GM21367 (cell line): ENCODE data around the gene SPARCL1.
"Not testable (repeated sequence)": the region's sequence is repeated elsewhere in the genome, so short reads cannot be mapped to it uniquely, and the experiment has no call there.

Source experiments
- ATAC-seq: cut with Tn5 transposase; IDR thresholded peaks from one replicate; pipeline ENCODE4 v1.9.1; 2021; ENCODE audit not compliant: unreplicated experiment

SPARCL1 gene, protein sequence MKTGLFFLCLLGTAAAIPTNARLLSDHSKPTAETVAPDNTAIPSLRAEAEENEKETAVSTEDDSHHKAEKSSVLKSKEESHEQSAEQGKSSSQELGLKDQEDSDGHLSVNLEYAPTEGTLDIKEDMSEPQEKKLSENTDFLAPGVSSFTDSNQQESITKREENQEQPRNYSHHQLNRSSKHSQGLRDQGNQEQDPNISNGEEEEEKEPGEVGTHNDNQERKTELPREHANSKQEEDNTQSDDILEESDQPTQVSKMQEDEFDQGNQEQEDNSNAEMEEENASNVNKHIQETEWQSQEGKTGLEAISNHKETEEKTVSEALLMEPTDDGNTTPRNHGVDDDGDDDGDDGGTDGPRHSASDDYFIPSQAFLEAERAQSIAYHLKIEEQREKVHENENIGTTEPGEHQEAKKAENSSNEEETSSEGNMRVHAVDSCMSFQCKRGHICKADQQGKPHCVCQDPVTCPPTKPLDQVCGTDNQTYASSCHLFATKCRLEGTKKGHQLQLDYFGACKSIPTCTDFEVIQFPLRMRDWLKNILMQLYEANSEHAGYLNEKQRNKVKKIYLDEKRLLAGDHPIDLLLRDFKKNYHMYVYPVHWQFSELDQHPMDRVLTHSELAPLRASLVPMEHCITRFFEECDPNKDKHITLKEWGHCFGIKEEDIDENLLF

DNA sequence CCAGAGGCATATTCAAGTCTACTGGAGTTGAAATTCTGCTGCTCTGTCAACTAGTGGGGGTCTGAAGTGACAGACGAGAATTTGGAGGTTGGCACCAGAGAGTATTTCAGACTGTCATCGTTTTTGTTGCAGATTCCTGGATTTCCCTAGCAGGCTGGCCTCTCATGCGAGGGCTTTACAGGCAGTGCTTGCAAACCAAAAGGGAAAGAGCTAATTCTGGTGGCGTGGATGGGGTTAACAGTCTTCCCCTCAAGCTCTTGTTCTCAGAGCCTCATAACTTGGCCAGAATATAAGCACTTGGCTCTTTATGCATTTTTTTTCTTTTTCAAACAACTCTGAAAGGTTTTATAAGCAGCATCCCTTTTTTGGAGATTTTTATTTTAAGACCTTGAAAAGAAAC lies at the start of gene SPARCL1:
Gene SPARCL1 (minus strand): TSS at position 190 of the 400 bp plus-strand sequence. CDS start 29,802 bp downstream, outside the sequence.
- no peak for ATAC-seq

- ATAC-seq: no peak
These were observed 46.8 kb upstream of the SPARCL1 start for GRCh38 chr4:87575983-87576382.

DNA sequence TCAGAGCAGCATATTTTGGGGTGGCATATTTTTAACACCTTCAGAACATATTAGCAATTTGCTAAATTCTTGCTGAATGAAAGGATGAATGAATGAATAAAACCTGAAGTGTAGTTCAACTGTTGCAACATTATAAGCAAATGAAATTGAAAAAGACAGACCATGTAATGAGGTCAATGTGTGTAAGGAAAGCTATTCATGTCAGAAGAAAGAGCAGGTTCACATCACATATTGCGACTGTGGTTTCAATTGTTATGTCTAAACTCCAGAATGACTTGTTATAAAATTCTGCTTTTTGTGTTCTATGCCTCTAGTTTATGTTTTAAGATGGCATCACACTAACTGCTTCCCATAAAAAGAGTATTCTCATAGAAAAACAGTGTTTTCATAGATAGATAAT lies 46.2 kb upstream of the SPARCL1 start:
- no peak for ATAC-seq

DNA sequence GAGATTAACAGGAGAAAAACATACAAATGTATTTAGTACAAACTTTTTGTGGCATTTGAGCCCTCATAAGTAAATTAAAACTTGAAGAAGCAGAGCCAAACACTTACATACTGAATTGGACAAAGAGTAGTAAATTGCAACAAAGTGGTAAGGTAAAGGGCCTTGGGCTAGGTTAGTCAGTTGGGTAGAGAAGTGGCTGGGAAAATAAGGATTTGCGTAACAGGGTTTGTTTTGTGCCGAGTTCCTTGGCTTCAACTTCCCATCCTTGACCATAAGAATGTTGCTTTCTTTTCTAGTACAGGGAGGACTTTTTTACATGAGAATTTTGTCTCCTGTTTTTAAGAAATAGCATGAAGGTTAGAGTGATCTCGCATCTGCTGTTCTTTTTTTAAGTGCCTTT lies 45.8 kb upstream of the SPARCL1 start:
- no peak for ATAC-seq

GRCh38 chr4:87574376-87574775 lies 45.2 kb upstream of the SPARCL1 start:
- ATAC-seq: not testable (repeated sequence)

- no peak for ATAC-seq
These were observed 41.2 kb upstream of the SPARCL1 start for GRCh38 chr4:87570290-87570805.

GRCh38 chr4:87567191-87567590 lies 38.0 kb upstream of the SPARCL1 start:
- no peak for ATAC-seq

GRCh38 chr4:87566276-87566675 lies 37.1 kb upstream of the SPARCL1 start:
- no peak for ATAC-seq

DNA sequence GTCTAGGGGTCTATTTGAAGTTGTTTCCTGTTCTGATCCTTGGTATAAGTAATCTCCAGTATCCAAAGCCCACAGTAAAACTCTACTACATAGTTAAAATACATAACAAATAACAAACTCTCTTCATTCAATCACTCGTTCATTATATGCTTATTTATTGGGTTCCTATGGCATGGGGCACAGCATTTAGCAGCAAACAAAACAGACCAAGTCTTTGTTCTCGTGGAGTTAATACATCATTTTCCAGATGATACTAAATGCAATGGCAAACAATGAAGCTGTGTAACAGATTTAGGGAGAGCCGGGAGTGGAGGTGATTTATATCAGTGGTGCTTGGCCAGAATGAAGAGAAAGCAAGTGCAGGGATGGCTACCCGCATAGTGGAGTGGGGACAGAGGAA lies 36.6 kb upstream of the SPARCL1 start:
- ATAC-seq: no peak

GRCh38 chr4:87560802-87561201 lies 31.6 kb upstream of the SPARCL1 start:
- ATAC-seq: no peak

DNA sequence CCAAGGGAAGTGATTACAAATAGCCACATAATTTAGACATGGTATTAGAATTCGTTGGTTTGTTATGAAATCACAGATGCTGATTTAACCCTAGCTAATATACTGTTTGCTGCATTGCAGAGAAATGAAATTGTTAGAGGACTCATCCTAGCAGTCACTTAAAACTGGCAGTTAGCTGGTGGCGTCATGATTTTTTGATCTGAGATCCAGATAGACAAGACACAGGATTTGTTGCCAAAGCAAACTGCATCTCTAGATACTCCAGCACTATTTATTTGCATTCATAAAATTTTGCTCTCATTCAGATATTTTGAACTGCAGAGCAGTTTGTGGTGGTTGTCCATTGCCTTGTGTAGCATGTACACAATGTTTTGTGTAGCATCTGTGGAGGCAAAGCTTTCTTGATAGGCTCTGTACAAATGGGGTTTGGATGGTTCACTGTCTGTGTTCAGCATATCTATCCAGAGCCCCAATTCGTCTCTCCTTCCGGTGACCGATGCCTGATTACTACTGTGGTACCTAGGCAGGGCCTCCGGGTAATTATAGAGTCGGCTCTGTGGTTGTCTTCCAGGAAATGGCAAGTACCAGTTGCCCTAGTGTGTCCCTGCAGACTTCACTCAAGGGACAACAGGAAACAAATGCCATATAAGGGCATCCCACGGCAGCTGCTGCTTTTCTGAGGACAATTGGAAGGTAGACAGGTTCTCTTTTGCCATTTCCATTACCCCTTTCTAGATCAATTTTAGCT lies 30.1 kb upstream of the SPARCL1 start:
- peak; percentile 100 for ATAC-seq

DNA sequence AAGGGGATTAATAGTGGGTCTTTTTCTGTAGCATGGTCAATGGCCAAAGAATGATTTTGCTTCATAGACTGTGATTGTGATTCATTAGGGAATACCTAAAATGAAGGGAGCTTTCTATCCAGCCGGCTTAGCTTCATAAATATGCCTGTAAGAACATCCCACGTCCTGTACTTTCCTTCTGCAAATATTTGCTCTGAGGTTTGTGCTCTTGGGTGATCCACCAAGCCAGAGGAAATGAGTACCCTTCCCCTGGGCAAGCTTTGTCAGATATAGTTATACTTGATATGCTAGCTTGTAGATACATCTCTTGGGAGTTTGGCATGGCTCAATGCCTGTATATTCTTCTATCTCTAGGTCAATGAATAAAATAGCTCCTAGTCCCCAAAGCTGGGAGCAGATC lies 28.2 kb upstream of the SPARCL1 start:
- no peak for ATAC-seq

DNA sequence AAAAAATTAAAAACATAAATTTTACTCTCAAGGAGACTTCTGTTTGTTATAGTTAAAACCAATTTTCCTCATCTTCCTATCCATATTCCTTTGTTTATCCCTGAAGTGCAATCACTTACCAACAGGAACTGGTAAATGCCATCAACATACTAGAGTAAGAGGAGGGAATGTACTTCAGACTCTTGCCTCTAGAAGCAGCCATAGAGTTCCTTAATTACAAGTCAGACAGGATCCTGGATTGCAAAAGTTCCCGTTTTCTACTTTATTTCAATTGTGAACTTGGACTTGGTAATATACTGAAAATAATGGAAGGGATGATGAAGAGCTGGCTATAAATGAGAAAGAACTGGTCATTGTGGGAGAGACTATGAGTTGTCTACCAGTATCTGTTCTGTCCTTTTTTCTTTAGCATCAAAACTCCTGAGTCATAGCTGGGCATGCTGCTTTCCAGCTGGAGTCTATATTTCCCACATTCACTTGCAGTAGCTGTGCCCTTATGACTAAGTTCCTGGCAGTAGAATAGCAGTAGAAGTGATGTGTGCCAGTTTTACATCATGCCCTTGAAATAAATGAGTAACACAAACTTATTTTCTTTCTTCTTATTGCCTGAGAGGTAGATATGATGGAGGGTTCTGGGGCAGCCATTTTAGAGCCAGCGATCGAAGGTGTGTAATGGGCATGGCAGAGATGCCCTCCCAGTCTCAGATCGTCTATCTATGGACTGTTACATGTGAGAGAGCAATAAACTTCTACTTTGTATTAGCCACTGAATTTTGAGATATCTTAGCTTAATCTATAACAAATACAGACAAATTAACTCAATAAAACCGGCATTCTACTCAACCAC lies 26.8 kb upstream of the SPARCL1 start:
- no peak for ATAC-seq

- no peak for ATAC-seq
These were observed 24.0 kb upstream of the SPARCL1 start for GRCh38 chr4:87553182-87553581.

GRCh38 chr4:87551361-87551760 lies 22.2 kb upstream of the SPARCL1 start:
- no peak for ATAC-seq

DNA sequence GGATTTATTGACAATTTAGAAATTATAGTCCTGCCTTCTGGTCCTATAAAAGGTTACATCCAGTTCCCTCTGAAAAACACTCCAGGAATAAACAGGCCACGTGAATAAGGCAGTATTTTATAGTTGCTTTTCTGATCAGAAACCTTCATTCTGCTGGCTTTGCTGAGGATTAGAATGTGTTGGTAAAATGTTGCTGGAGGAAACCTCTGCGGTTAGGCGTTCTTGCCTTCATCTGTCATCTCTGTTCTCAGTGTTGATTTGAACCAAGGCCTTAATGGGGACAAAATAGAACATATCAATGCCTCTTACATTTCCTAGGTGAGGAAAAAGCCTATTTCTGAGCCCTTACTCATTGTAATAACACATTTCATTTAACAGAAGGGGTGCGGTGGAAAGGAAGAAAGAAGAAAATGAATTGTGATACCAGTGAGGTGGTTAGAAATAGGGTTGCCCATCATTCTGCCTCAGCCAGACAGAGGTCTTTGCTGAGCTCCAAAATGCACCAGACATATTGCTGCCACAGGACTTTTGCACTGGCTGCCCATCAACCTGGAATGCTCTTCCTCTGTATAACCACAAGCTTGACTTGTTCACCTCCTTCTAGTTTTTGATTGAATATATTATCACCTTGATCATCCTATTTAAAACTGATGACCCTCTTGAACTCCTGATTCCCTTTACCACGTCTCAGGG lies 18.0 kb upstream of the SPARCL1 start:
- no peak for ATAC-seq

DNA sequence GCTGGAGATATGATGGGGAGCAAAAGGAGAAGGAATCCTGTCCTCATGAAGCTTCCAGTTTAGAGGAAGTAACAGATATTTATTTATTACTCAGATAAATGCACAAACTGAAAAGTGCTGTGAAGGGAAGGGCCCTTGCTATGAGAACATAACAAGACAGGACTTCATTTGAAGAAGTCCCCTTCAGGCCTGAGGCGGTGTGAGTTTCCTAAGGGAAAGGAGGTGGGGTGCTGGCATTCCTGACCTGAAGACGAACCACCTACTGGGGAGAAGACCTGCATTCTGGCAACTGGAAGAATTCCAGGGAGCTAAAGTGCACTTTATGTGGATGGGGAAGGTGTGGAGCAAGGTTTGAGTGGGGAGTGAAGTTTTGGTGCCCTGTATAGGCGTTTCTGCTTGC lies 15.9 kb upstream of the SPARCL1 start:
- no peak for ATAC-seq

- no peak for ATAC-seq
These were observed 14.8 kb upstream of the SPARCL1 start for GRCh38 chr4:87543835-87544461.

DNA sequence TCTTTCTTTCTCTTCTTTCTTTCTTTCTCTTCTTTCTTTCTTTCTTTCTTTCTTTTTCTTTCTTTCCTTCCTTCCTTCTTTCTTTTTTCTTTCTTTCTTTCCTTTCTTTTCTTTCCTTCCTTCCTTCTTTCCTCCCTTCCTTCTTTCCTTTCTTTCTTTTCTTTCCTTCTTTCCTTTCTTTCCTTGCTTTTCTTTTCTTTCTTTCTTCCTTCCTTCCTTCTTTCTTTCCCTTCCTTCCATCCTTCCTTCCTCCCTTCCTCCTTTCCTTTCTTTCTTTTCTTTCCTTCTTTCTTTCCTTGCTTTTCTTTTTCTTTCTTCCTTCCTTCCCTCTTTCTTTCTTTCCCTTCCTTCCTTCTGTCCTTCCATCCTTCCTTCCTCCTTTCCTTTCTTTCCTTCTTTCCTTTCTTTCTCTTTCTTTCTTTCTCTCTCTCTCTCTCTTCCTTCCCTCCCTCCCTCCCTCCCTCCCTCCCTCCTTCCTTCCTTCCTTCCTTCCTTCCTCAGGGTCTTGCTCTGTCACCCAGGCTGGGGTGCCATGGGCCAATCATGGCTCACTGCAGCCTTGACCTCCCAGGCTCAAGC lies 13.6 kb upstream of the SPARCL1 start:
- no peak for ATAC-seq
